ENCODE measurements around the gene ANKRD55.
"Not testable (repeated sequence)": the region's sequence is repeated elsewhere in the genome, so short reads cannot be mapped to it uniquely, and the experiment has no call there.

Gene ANKRD55

GRCh38 chr5:56122360-56122985 is 110.7 kb downstream of the ANKRD55 start:
- not testable (repeated sequence) for H4K91ac ChIP-seq (ENCODE audit: low read depth, low read length, poor library complexity); H3K4me2 ChIP-seq (ENCODE audit: insufficient read depth, low read length, poor library complexity, severe bottlenecking); H3K23ac ChIP-seq (ENCODE audit: low read depth, low read length, poor library complexity); DNase-seq (ENCODE audit: low spot score); H3K27ac ChIP-seq (replicated peaks; ENCODE audit: low read length); H2BK15ac ChIP-seq (ENCODE audit: low read length); H2BK5ac ChIP-seq (ENCODE audit: low read length); H3K4me3 ChIP-seq (ENCODE audit: low read length in 2 of 2); H3K36me3 ChIP-seq (replicated peaks in 1 of 2; ENCODE audit: control insufficient read depth in 2 of 2, insufficient read depth in 2 of 2, low read length in 2 of 2); H3K27me3 ChIP-seq (ENCODE audit: control insufficient read depth in 3 of 3, insufficient read depth in 3 of 3, low read depth in 1 of 3, low read length in 3 of 3); H3K18ac ChIP-seq (ENCODE audit: low read length); H3K14ac ChIP-seq (ENCODE audit: low read length); H4K8ac ChIP-seq (ENCODE audit: low read depth, low read length); H2BK12ac ChIP-seq (ENCODE audit: low read length); H2AFZ ChIP-seq (ENCODE audit: low read length); H3K9me3 ChIP-seq (replicated peaks in 1 of 2; ENCODE audit: control insufficient read depth in 2 of 2, insufficient read depth in 1 of 2, low read depth in 1 of 2, low read length in 2 of 2); H3K79me1 ChIP-seq (ENCODE audit: low read depth, low read length); H2AK5ac ChIP-seq (ENCODE audit: low read depth, low read length); H3K9ac ChIP-seq (ENCODE audit: low read depth, low read length, poor library complexity); H3K4ac ChIP-seq (ENCODE audit: low read length)
- no CpG with 5 or more reads among the region's 9 CpGs for WGBS, 2 donors (ENCODE audit: extremely low coverage in 2 of 2, insufficient read length in 2 of 2, insufficient replicate concordance in 1 of 2)
- H2BK120ac ChIP-seq (ENCODE audit: low read depth, low read length): peak overlapping the region; percentile 4
- H3K4me1 ChIP-seq (ENCODE audit: control insufficient read depth in 2 of 2, insufficient read depth in 1 of 2, low read depth in 1 of 2, low read length in 2 of 2): peaks cover 8 to 14% of the 10 kb centered on the region in 2 donors

GRCh38 chr5:56119050-56119449 is 114.1 kb downstream of the ANKRD55 start:
- no peak overlapping the region for H2BK12ac ChIP-seq (ENCODE audit: low read length)
- no peaks in the 10 kb centered on the region for H3K9me3 ChIP-seq (replicated peaks in 1 of 2; ENCODE audit: control insufficient read depth in 2 of 2, insufficient read depth in 1 of 2, low read depth in 1 of 2, low read length in 2 of 2)
- H3K27me3 ChIP-seq (ENCODE audit: control insufficient read depth in 3 of 3, insufficient read depth in 3 of 3, low read depth in 1 of 3, low read length in 3 of 3): no peaks in the 10 kb centered on the region
- no peak overlapping the region for H2BK5ac ChIP-seq (ENCODE audit: low read length)
- H3K18ac ChIP-seq (ENCODE audit: low read length): no peak overlapping the region
- no peak overlapping the region for H2BK15ac ChIP-seq (ENCODE audit: low read length)
- no CpG with 5 or more reads among the region's 1 CpG for WGBS, 2 donors (ENCODE audit: extremely low coverage in 2 of 2, insufficient read length in 2 of 2, insufficient replicate concordance in 1 of 2)
- no peak overlapping the region for H4K91ac ChIP-seq (ENCODE audit: low read depth, low read length, poor library complexity)
- H4K8ac ChIP-seq (ENCODE audit: low read depth, low read length): no peak overlapping the region
- no peak overlapping the region for H3K27ac ChIP-seq (replicated peaks; ENCODE audit: low read length)
- H3K9ac ChIP-seq (ENCODE audit: low read depth, low read length, poor library complexity): no peak overlapping the region
- no peak for DNase-seq (ENCODE audit: low spot score)
- no peak overlapping the region for H3K4me2 ChIP-seq (ENCODE audit: insufficient read depth, low read length, poor library complexity, severe bottlenecking)
- H3K4ac ChIP-seq (ENCODE audit: low read length): no peak overlapping the region
- H2AK5ac ChIP-seq (ENCODE audit: low read depth, low read length): no peak overlapping the region
- peaks cover 11 to 15% of the 10 kb centered on the region in 2 donors for H3K4me1 ChIP-seq (ENCODE audit: control insufficient read depth in 2 of 2, insufficient read depth in 1 of 2, low read depth in 1 of 2, low read length in 2 of 2)
- no peak overlapping the region for H3K4me3 ChIP-seq (ENCODE audit: low read length in 2 of 2)
- H2BK120ac ChIP-seq (ENCODE audit: low read depth, low read length): no peak overlapping the region
- H3K36me3 ChIP-seq (replicated peaks in 1 of 2; ENCODE audit: control insufficient read depth in 2 of 2, insufficient read depth in 2 of 2, low read length in 2 of 2): no peaks in the 10 kb centered on the region
- H3K79me1 ChIP-seq (ENCODE audit: low read depth, low read length): no peaks in the 10 kb centered on the region
- H2AFZ ChIP-seq (ENCODE audit: low read length): no peak overlapping the region
- no peak overlapping the region for H3K14ac ChIP-seq (ENCODE audit: low read length)
- H3K23ac ChIP-seq (ENCODE audit: low read depth, low read length, poor library complexity): no peak overlapping the region

- no peak overlapping the region for H3K4me2 ChIP-seq (ENCODE audit: insufficient read depth, low read length, poor library complexity, severe bottlenecking)
- H2BK12ac ChIP-seq (ENCODE audit: low read length): no peak overlapping the region
- no peaks in the 10 kb centered on the region for H3K9me3 ChIP-seq (replicated peaks in 1 of 2; ENCODE audit: control insufficient read depth in 2 of 2, insufficient read depth in 1 of 2, low read depth in 1 of 2, low read length in 2 of 2)
- H3K14ac ChIP-seq (ENCODE audit: low read length): no peak overlapping the region
- no peaks in the 10 kb centered on the region for H3K79me1 ChIP-seq (ENCODE audit: low read depth, low read length)
- H3K4me3 ChIP-seq (ENCODE audit: low read length in 2 of 2): no peak overlapping the region
- H4K8ac ChIP-seq (ENCODE audit: low read depth, low read length): no peak overlapping the region
- H3K36me3 ChIP-seq (replicated peaks in 1 of 2; ENCODE audit: control insufficient read depth in 2 of 2, insufficient read depth in 2 of 2, low read length in 2 of 2): no peaks in the 10 kb centered on the region
- no peak overlapping the region for H3K27ac ChIP-seq (replicated peaks; ENCODE audit: low read length)
- H3K4me1 ChIP-seq (ENCODE audit: control insufficient read depth in 2 of 2, insufficient read depth in 1 of 2, low read depth in 1 of 2, low read length in 2 of 2): peaks cover 3 to 6% of the 10 kb centered on the region in 2 donors
- no peak overlapping the region for H2BK15ac ChIP-seq (ENCODE audit: low read length)
- H3K9ac ChIP-seq (ENCODE audit: low read depth, low read length, poor library complexity): no peak overlapping the region
- no peak overlapping the region for H2BK5ac ChIP-seq (ENCODE audit: low read length)
- DNase-seq (ENCODE audit: low spot score): no peak
- no peak overlapping the region for H3K4ac ChIP-seq (ENCODE audit: low read length)
- no peak overlapping the region for H2BK120ac ChIP-seq (ENCODE audit: low read depth, low read length)
- H3K27me3 ChIP-seq (ENCODE audit: control insufficient read depth in 3 of 3, insufficient read depth in 3 of 3, low read depth in 1 of 3, low read length in 3 of 3): no peaks in the 10 kb centered on the region
- H2AFZ ChIP-seq (ENCODE audit: low read length): peak overlapping the region; percentile 85
- WGBS, 2 donors (ENCODE audit: extremely low coverage in 2 of 2, insufficient read length in 2 of 2, insufficient replicate concordance in 1 of 2): no CpG with 5 or more reads among the region's 9 CpGs
- H4K91ac ChIP-seq (ENCODE audit: low read depth, low read length, poor library complexity): no peak overlapping the region
- no peak overlapping the region for H3K23ac ChIP-seq (ENCODE audit: low read depth, low read length, poor library complexity)
- peak overlapping the region; percentile 52 for H3K18ac ChIP-seq (ENCODE audit: low read length)
- H2AK5ac ChIP-seq (ENCODE audit: low read depth, low read length): no peak overlapping the region
These were observed 116.5 kb downstream of the ANKRD55 start for GRCh38 chr5:56116599-56117141.

GRCh38 chr5:56115589-56115988 is 117.5 kb downstream of the ANKRD55 start:
- Histone ChIP-seq H2AFZ (ENCODE audit: low read length) (no peak overlapping the region), H3K18ac (ENCODE audit: low read length) (no peak overlapping the region), H3K9ac (ENCODE audit: low read depth, low read length, poor library complexity) (no peak overlapping the region), H3K79me1 (ENCODE audit: low read depth, low read length) (no peaks in the 10 kb centered on the region), H2BK15ac (ENCODE audit: low read length) (no peak overlapping the region), H2BK120ac (ENCODE audit: low read depth, low read length) (no peak overlapping the region), H3K9me3 (replicated peaks in 1 of 2; ENCODE audit: control insufficient read depth in 2 of 2, insufficient read depth in 1 of 2, low read depth in 1 of 2, low read length in 2 of 2) (no peaks in the 10 kb centered on the region), H2BK12ac (ENCODE audit: low read length) (no peak overlapping the region), H3K27me3 (ENCODE audit: control insufficient read depth in 3 of 3, insufficient read depth in 3 of 3, low read depth in 1 of 3, low read length in 3 of 3) (no peaks in the 10 kb centered on the region), H4K91ac (ENCODE audit: low read depth, low read length, poor library complexity) (no peak overlapping the region), H3K4me2 (ENCODE audit: insufficient read depth, low read length, poor library complexity, severe bottlenecking) (no peak overlapping the region), H3K23ac (ENCODE audit: low read depth, low read length, poor library complexity) (no peak overlapping the region), H3K27ac (replicated peaks; ENCODE audit: low read length) (no peak overlapping the region), H3K14ac (ENCODE audit: low read length) (no peak overlapping the region), H3K4ac (ENCODE audit: low read length) (no peak overlapping the region), H3K4me1 (ENCODE audit: control insufficient read depth in 2 of 2, insufficient read depth in 1 of 2, low read depth in 1 of 2, low read length in 2 of 2) (peaks cover 3 to 6% of the 10 kb centered on the region in 2 donors), H3K4me3 (ENCODE audit: low read length in 2 of 2) (no peak overlapping the region), H4K8ac (ENCODE audit: low read depth, low read length) (no peak overlapping the region), H3K36me3 (replicated peaks in 1 of 2; ENCODE audit: control insufficient read depth in 2 of 2, insufficient read depth in 2 of 2, low read length in 2 of 2) (no peaks in the 10 kb centered on the region), H2AK5ac (ENCODE audit: low read depth, low read length) (no peak overlapping the region), H2BK5ac (ENCODE audit: low read length) (no peak overlapping the region)
- no peak for DNase-seq (ENCODE audit: low spot score)
- no CpG with 5 or more reads among the region's 4 CpGs for whole genome bisulfite sequencing, 2 donors (ENCODE audit: extremely low coverage in 2 of 2, insufficient read length in 2 of 2, insufficient replicate concordance in 1 of 2)
